HEK293 (cell line): ENCODE data around the gene SIGMAR1.

Source experiments
- CTCF ChIA-PET: fragments of 350-600 bp; formaldehyde crosslinking; extraction: SDS; loops from one replicate; lab custom pipeline; 2021; ENCODE audit warnings: antibody characterized with exemption; lab: Yijun Ruan, JAX
- POLR2A ChIA-PET: fragments of 300-600 bp; formaldehyde crosslinking; extraction: SDS; loops from one replicate; lab custom pipeline; 2020; ENCODE audit warnings: antibody characterized with exemption, inconsistent platforms; lab: Yijun Ruan, JAX
- H3K27ac ChIP-seq: fragments of 200-500 bp; sonication (Bioruptor generic); 2 replicates; pipeline ENCODE4 v1.5.1; 2014; ENCODE audit warnings: low read depth, low read length, control low read depth, inconsistent platforms; ENCODE audit errors: extremely low read depth
- H3K36me3 ChIP-seq, 2 experiments: fragments of 200-500 bp in 1 of 2; sonication (Bioruptor generic) in 1 of 2; 1 replicate in 1 of 2; 2 replicates in 1 of 2; pipeline ENCODE4 v1.5.1; 2014 to 2017; ENCODE audit warnings: inconsistent platforms in 2 of 2, low read length in 2 of 2; ENCODE audit not compliant: control insufficient read depth in 2 of 2, insufficient read depth in 1 of 2
- H3K4me1 ChIP-seq: fragments of 200-500 bp; sonication (Bioruptor generic); 2 replicates; pipeline ENCODE4 v1.5.1; 2014; ENCODE audit warnings: mild to moderate bottlenecking, low read length, inconsistent platforms; ENCODE audit not compliant: control insufficient read depth, insufficient read depth
- H3K4me3 ChIP-seq: 2 replicates; pipeline ENCODE4 v1.5.1; 2011; ENCODE audit warnings: low read depth, mild to moderate bottlenecking, control low read depth, low read length, moderate library complexity
- H3K9me3 ChIP-seq: fragments of 200-500 bp; sonication (Bioruptor generic); 2 replicates; pipeline ENCODE4 v1.5.1; 2014; ENCODE audit warnings: low read depth, low read length, inconsistent platforms; ENCODE audit not compliant: control insufficient read depth, insufficient read depth
- GLI4 ChIP-seq: fragments of 450-650 bp; formaldehyde crosslinking; IDR thresholded peaks from 2 replicates; pipeline ENCODE4 v1.5.1; 2016; ENCODE audit warnings: missing biosample characterization, missing genetic modification characterization
- IKZF3 ChIP-seq: fragments of 450-650 bp; IDR thresholded peaks from 2 replicates; pipeline ENCODE4 v1.5.0; 2018; ENCODE audit warnings: missing biosample characterization, mild to moderate bottlenecking, missing genetic modification characterization, moderate library complexity
- KLF1 ChIP-seq: fragments of 450-650 bp; formaldehyde crosslinking; IDR thresholded peaks from 2 replicates; pipeline ENCODE4 v1.5.1; 2016; ENCODE audit warnings: missing biosample characterization, missing genetic modification characterization
- KLF10 ChIP-seq: fragments of 450-650 bp; IDR thresholded peaks from 2 replicates; pipeline ENCODE4 v1.5.1; 2018; ENCODE audit warnings: missing biosample characterization, mild to moderate bottlenecking, missing genetic modification characterization
- MYNN ChIP-seq: fragments of 450-650 bp; formaldehyde crosslinking; IDR thresholded peaks from 2 replicates; pipeline ENCODE4 v1.5.1; 2016; ENCODE audit warnings: missing biosample characterization, missing genetic modification characterization, borderline replicate concordance
- OSR2 ChIP-seq: fragments of 450-650 bp; formaldehyde crosslinking; IDR thresholded peaks from 2 replicates; pipeline ENCODE4 v1.5.1; 2016; ENCODE audit warnings: missing biosample characterization, missing genetic modification characterization
- SP3 ChIP-seq: fragments of 450-650 bp; formaldehyde crosslinking; IDR thresholded peaks from 2 replicates; pipeline ENCODE4 v1.5.1; 2016; ENCODE audit warnings: missing biosample characterization, missing genetic modification characterization
- ZFHX2 ChIP-seq: fragments of 450-650 bp; formaldehyde crosslinking; conservative IDR thresholded peaks from 2 replicates; pipeline ENCODE4 v1.5.1; 2016; ENCODE audit warnings: missing biosample characterization, missing genetic modification characterization
- ZFP41 ChIP-seq: fragments of 450-650 bp; formaldehyde crosslinking; IDR thresholded peaks from 2 replicates; pipeline ENCODE4 v1.5.1; 2016; ENCODE audit warnings: missing biosample characterization, missing genetic modification characterization, borderline replicate concordance
- ZNF121 ChIP-seq: fragments of 450-650 bp; formaldehyde crosslinking; IDR thresholded peaks from 2 replicates; pipeline ENCODE4 v1.5.1; 2016; ENCODE audit warnings: missing biosample characterization, missing genetic modification characterization
- ZNF155 ChIP-seq: fragments of 450-650 bp; formaldehyde crosslinking; IDR thresholded peaks from 2 replicates; pipeline ENCODE4 v1.5.1; 2016; ENCODE audit warnings: missing biosample characterization, missing genetic modification characterization
- ZNF184 ChIP-seq: fragments of 450-650 bp; IDR thresholded peaks from 2 replicates; pipeline ENCODE4 v1.5.1; 2018; ENCODE audit warnings: missing biosample characterization, mild to moderate bottlenecking, missing genetic modification characterization
- ZNF239 ChIP-seq: fragments of 450-650 bp; formaldehyde crosslinking; IDR thresholded peaks from 2 replicates; pipeline ENCODE4 v1.5.1; 2016; ENCODE audit warnings: missing biosample characterization, missing genetic modification characterization
- ZNF311 ChIP-seq: fragments of 450-650 bp; formaldehyde crosslinking; IDR thresholded peaks from 2 replicates; pipeline ENCODE4 v1.5.1; 2017; ENCODE audit warnings: missing biosample characterization, missing genetic modification characterization, borderline replicate concordance
- ZNF416 ChIP-seq: fragments of 450-650 bp; formaldehyde crosslinking; IDR thresholded peaks from 2 replicates; pipeline ENCODE4 v1.5.1; 2016; ENCODE audit warnings: missing biosample characterization, missing genetic modification characterization
- ZNF548 ChIP-seq: fragments of 450-650 bp; formaldehyde crosslinking; IDR thresholded peaks from 2 replicates; pipeline ENCODE4 v1.5.1; 2016; ENCODE audit warnings: missing biosample characterization, missing genetic modification characterization
- ZNF558 ChIP-seq: fragments of 450-650 bp; formaldehyde crosslinking; IDR thresholded peaks from 2 replicates; pipeline ENCODE4 v1.5.1; 2016; ENCODE audit warnings: missing biosample characterization, missing genetic modification characterization
- ZNF600 ChIP-seq: fragments of 450-650 bp; formaldehyde crosslinking; IDR thresholded peaks from 2 replicates; pipeline ENCODE4 v1.5.1; 2016; ENCODE audit warnings: missing biosample characterization, missing genetic modification characterization
- ZNF776 ChIP-seq: fragments of 450-650 bp; formaldehyde crosslinking; IDR thresholded peaks from 2 replicates; pipeline ENCODE4 v1.5.0; 2017; ENCODE audit warnings: missing biosample characterization, missing genetic modification characterization, borderline replicate concordance
- ZNF830 ChIP-seq: fragments of 450-650 bp; IDR thresholded peaks from 2 replicates; pipeline ENCODE4 v1.5.0; 2018; ENCODE audit warnings: missing biosample characterization, missing genetic modification characterization, low read depth, mild to moderate bottlenecking, moderate library complexity
- ZSCAN23 ChIP-seq: fragments of 450-650 bp; formaldehyde crosslinking; IDR thresholded peaks from 2 replicates; pipeline ENCODE4 v1.5.1; 2016; ENCODE audit warnings: missing biosample characterization, missing genetic modification characterization
- TF ChIP-seq, protein P1 (sequence below): fragments of 450-650 bp; formaldehyde crosslinking; IDR thresholded peaks from 2 replicates; pipeline ENCODE4 v1.5.1; 2016; ENCODE audit warnings: missing biosample characterization, missing genetic modification characterization
- TF ChIP-seq, protein P2 (sequence below): fragments of 450-650 bp; formaldehyde crosslinking; optimal IDR thresholded peaks from 2 replicates; pipeline ENCODE3; 2016; ENCODE audit warnings: missing biosample characterization, mild to moderate bottlenecking, missing genetic modification characterization
- TF ChIP-seq, protein P3 (sequence below): sonication (generic); formaldehyde crosslinking; IDR thresholded peaks from 2 replicates; pipeline ENCODE4 v1.8.1; 2022; ENCODE audit warnings: mild to moderate bottlenecking, moderate library complexity, missing genetic modification reagents

SIGMAR1 gene

DNA sequence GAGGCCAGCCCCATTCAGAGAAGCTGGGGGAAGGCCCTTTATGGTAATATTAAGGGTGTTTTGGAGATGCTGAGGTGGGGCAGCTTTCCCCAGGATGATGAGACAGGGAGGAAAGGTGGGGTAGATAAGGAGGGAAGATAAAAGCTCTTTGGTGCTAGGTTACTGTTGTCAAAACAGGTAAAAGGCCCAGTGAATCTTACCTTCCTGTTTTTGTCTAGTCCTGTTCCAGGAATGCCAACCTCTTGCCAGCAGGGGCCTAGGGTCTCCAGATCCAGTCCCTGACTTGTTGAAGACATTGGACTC lies 25.7 kb upstream of the SIGMAR1 start:
- POLR2A ChIA-PET, result no interaction called here
- Histone ChIP-seq H3K4me3 (no peak overlapping the region), H3K27ac (no peak overlapping the region), H3K4me1 (peaks cover 5% of the 10 kb centered on the region; the same call in 1 of the 2 replicates), H3K9me3 (no peaks in the 10 kb centered on the region), H3K36me3 (peaks cover 0 to 24% of the 10 kb centered on the region in 2 experiments; a peak in 1 of 3 replicates)
- no peak for TF ChIP-seq ZSCAN23 (tag by site-specific recombination)
- no peak for TF ChIP-seq SP3 (tag by site-specific recombination)
- TF ChIP-seq ZNF155 (tag by site-specific recombination), result no peak
- no peak for TF ChIP-seq ZNF548 (tag by site-specific recombination)
- TF ChIP-seq, protein P1, sequence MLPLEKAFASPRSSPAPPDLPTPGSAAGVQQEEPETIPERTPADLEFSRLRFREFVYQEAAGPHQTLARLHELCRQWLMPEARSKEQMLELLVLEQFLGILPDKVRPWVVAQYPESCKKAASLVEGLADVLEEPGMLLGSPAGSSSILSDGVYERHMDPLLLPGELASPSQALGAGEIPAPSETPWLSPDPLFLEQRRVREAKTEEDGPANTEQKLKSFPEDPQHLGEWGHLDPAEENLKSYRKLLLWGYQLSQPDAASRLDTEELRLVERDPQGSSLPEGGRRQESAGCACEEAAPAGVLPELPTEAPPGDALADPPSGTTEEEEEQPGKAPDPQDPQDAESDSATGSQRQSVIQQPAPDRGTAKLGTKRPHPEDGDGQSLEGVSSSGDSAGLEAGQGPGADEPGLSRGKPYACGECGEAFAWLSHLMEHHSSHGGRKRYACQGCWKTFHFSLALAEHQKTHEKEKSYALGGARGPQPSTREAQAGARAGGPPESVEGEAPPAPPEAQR (tag by site-specific recombination), result no peak
- TF ChIP-seq ZNF416 (tag by site-specific recombination), result no peak
- TF ChIP-seq ZNF121 (tag by site-specific recombination), result no peak
- no peak for TF ChIP-seq KLF10 (tag by site-specific recombination)
- TF ChIP-seq ZNF600 (tag by site-specific recombination), result no peak
- no peak for TF ChIP-seq ZNF311 (tag by site-specific recombination)
- TF ChIP-seq ZNF776 (tag by site-specific recombination), result no peak
- no peak for TF ChIP-seq OSR2 (tag by site-specific recombination)
- TF ChIP-seq ZNF184, result no peak
- no peak for TF ChIP-seq ZFP41 (tag by site-specific recombination)
- no peak for TF ChIP-seq KLF1
- no peak for TF ChIP-seq IKZF3 (tag by site-specific recombination)
- CTCF ChIA-PET, result interaction anchor here (0.6 to 2.4 kb wide), 11 partner anchors 9 to 259 kb away, joined by 3 to 17 read pairs (median 4); partner anchors contain the start of gene GALT

DNA sequence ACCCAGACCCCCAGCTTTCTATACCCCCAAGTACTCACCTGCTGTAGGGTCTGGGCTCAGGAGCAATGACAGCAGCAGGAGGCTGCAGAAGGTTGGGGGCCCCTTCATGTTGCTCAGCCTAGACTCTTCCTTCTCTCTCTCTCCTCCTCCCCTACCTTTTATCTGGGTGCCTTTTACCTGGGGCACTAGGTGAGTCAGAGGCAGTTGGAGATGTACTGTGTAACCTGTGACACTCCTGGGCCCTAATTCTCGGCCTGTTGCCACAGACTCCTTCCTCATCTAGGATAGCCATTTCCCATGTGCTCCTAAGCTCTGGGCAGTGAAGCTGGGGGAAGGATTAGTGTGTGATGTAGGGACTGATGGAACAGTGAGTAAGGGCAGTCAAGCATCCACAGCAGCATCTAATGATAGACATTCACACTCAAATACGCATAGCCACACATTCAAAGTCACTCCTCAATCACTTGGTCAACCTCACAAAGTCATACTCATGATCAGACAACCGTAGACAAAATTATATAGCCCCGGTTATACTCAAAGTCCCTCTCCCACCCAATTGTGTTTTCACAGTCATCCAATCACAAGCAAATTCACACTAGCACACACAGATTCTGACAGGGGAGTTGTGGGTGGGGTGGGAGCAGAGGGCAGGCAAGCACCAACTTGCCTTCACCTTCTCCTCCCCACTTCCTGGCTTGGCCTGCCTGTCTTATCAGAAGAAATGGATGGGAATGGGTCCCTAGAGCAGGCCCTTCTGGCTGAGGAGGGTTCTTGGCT lies 25.1 kb upstream of the SIGMAR1 start, which contains the start of gene CCL27:
Gene CCL27 (minus strand): TSS at position 132 of the 777 bp plus-strand sequence. CDS start 24 bp downstream, at position 108.
- ChIA-PET CTCF (interaction anchor here (0.6 to 2.5 kb wide), 17 partner anchors 8 to 941 kb away, joined by 3 to 17 read pairs (median 4); partner anchors contain the start of gene GALT), POLR2A (no interaction called here)
- Histone ChIP-seq H3K4me3 (no peak within 1 kb of the TSS), H3K36me3 (peaks cover 0 to 18% of the 10 kb centered on the region in 2 experiments; a peak in 1 of 3 replicates), H3K9me3 (no peaks in the 10 kb centered on the region), H3K27ac (no peak within 1 kb of the TSS), H3K4me1 (peaks cover 5% of the 10 kb centered on the region; the same call in 1 of the 2 replicates)
- no peak for TF ChIP-seq GLI4 (tag by site-specific recombination)
- no peak for TF ChIP-seq MYNN (tag by site-specific recombination)
- peak; percentile 76; the same call in 1 of the 2 replicates for TF ChIP-seq ZNF558
- TF ChIP-seq, protein P1 (tag by site-specific recombination), result no peak
- TF ChIP-seq ZNF830 (tag by site-specific recombination), result no peak
- TF ChIP-seq, protein P2, sequence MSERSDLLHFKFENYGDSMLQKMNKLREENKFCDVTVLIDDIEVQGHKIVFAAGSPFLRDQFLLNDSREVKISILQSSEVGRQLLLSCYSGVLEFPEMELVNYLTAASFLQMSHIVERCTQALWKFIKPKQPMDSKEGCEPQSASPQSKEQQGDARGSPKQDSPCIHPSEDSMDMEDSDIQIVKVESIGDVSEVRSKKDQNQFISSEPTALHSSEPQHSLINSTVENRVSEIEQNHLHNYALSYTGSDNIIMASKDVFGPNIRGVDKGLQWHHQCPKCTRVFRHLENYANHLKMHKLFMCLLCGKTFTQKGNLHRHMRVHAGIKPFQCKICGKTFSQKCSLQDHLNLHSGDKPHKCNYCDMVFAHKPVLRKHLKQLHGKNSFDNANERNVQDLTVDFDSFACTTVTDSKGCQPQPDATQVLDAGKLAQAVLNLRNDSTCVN (tag by site-specific recombination), result no peak
- peak; percentile 43 for TF ChIP-seq ZFHX2
- TF ChIP-seq, protein P3, sequence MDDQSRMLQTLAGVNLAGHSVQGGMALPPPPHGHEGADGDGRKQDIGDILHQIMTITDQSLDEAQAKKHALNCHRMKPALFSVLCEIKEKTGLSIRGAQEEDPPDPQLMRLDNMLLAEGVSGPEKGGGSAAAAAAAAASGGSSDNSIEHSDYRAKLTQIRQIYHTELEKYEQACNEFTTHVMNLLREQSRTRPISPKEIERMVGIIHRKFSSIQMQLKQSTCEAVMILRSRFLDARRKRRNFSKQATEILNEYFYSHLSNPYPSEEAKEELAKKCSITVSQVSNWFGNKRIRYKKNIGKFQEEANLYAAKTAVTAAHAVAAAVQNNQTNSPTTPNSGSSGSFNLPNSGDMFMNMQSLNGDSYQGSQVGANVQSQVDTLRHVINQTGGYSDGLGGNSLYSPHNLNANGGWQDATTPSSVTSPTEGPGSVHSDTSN (CRISPR knock-in tag), result no peak
- TF ChIP-seq ZNF239, result no peak
